HFFc6 (cell line): ENCODE data around the gene LRP5. TPM values are rescaled to one million over a fixed set of nuclear protein-coding genes. Genes with fewer than 3 reads are reported as not detected.

Source experiments
- DNase-seq: peaks from one replicate; pipeline ENCODE4 v3.0.0-alpha.2; 2018
- H3K27ac Mint-ChIP-seq: 2 replicates; pipeline ENCODE4 v1.8.0; 2020; ENCODE audit warnings: mild to moderate bottlenecking, mixed read lengths
- H3K27me3 Mint-ChIP-seq: 2 replicates; pipeline ENCODE4 v1.8.0; 2021; ENCODE audit warnings: mild to moderate bottlenecking, moderate library complexity, mixed read lengths; ENCODE audit not compliant: insufficient read depth
- H3K36me3 Mint-ChIP-seq: 2 replicates; pipeline ENCODE4 v1.8.0; 2021; ENCODE audit warnings: low read depth, mixed read lengths
- H3K4me1 Mint-ChIP-seq: 2 replicates; pipeline ENCODE4 v1.8.0; 2020; ENCODE audit warnings: low read depth, mixed read lengths
- H3K4me3 Mint-ChIP-seq: 2 replicates; pipeline ENCODE4 v1.8.0; 2020; ENCODE audit warnings: mild to moderate bottlenecking, moderate library complexity, mixed read lengths
- H3K9me3 Mint-ChIP-seq: 2 replicates; pipeline ENCODE4 v1.8.0; 2020; ENCODE audit warnings: mild to moderate bottlenecking, mixed read lengths
- CTCF ChIP-seq: fragments of 200-600 bp; sonication (generic); IDR thresholded peaks from 2 replicates; pipeline ENCODE4 v1.5.0; 2021; ENCODE audit warnings: antibody characterized with exemption, mild to moderate bottlenecking
- total RNA-seq, 6 experiments: library from RNA; stranded (reverse); fragmentation: NEBNext Ultra II Directional; extraction: Animal tissue kit (Norgen Biotek cat#: 25700); gene quantifications; 2 replicates in 1 of 6; 3 replicates in 5 of 6; pipeline ENCODE4 v1.2.3, GENCODE V29; 2021

The LRP5 gene
- total RNA-seq, 6 experiments from 2014 or later = 2.5 to 14.9 (median 3.8) TPM

- Mint-ChIP-seq H3K36me3 (no peaks in the 10 kb centered on the region), H3K4me3 (no peak overlapping the region), H3K4me1 (no peaks in the 10 kb centered on the region), H3K27ac (no peak overlapping the region), H3K9me3 (no peaks in the 10 kb centered on the region), H3K27me3 (no peaks in the 10 kb centered on the region; the same call in 1 of the 2 replicates)
- DNase-seq = no peak
- no peak for TF ChIP-seq CTCF
These were observed 77.9 kb downstream of the LRP5 start for GRCh38 chr11:68390315-68390714.

GRCh38 chr11:68392822-68393221 lies 80.4 kb downstream of the LRP5 start:
- H3K27me3 Mint-ChIP-seq = peaks cover 8% of the 10 kb centered on the region
- H3K27ac Mint-ChIP-seq = no peak overlapping the region
- no peaks in the 10 kb centered on the region for H3K4me1 Mint-ChIP-seq

GRCh38 chr11:68396516-68396915 lies 84.1 kb downstream of the LRP5 start:
- no peaks in the 10 kb centered on the region for H3K9me3 Mint-ChIP-seq
- H3K4me3 Mint-ChIP-seq = no peak overlapping the region
- H3K27ac Mint-ChIP-seq = no peak overlapping the region
- TF ChIP-seq CTCF = no peak
- peaks cover 11% of the 10 kb centered on the region for H3K27me3 Mint-ChIP-seq
- DNase-seq = no peak
- H3K36me3 Mint-ChIP-seq = no peaks in the 10 kb centered on the region
- H3K4me1 Mint-ChIP-seq = no peaks in the 10 kb centered on the region

More at GRCh38 chr11:68392822-68393221, 80.4 kb downstream of the LRP5 start:
- Mint-ChIP-seq H3K36me3 (no peaks in the 10 kb centered on the region), H3K9me3 (no peaks in the 10 kb centered on the region), H3K4me3 (no peak overlapping the region)
- DNase-seq = no peak
- no peak for TF ChIP-seq CTCF

GRCh38 chr11:68397256-68397655 lies 84.9 kb downstream of the LRP5 start:
- no peaks in the 10 kb centered on the region for H3K9me3 Mint-ChIP-seq
- no peak overlapping the region for H3K4me3 Mint-ChIP-seq
- TF ChIP-seq CTCF = no peak
- no peaks in the 10 kb centered on the region for H3K36me3 Mint-ChIP-seq
- H3K27ac Mint-ChIP-seq = no peak overlapping the region
- H3K27me3 Mint-ChIP-seq = peaks cover 14% of the 10 kb centered on the region
- DNase-seq = no peak
- H3K4me1 Mint-ChIP-seq = no peaks in the 10 kb centered on the region

GRCh38 chr11:68398995-68399851 lies 86.8 kb downstream of the LRP5 start:
- H3K27ac Mint-ChIP-seq = no peak overlapping the region
- H3K4me3 Mint-ChIP-seq = no peak overlapping the region
- H3K4me1 Mint-ChIP-seq = no peaks in the 10 kb centered on the region
- no peak for TF ChIP-seq CTCF
- no peak for DNase-seq
- no peaks in the 10 kb centered on the region for H3K36me3 Mint-ChIP-seq
- no peaks in the 10 kb centered on the region for H3K9me3 Mint-ChIP-seq
- peaks cover 17% of the 10 kb centered on the region for H3K27me3 Mint-ChIP-seq
